ENCODE measurements around the gene EED. TPM values are rescaled to one million over a fixed set of nuclear protein-coding genes. Genes with fewer than 3 reads are reported as not detected.

Gene EED
- total and polyA plus RNA-seq, 2 experiments from 2014 or later, result 15.5 to 23.7 TPM

DNA sequence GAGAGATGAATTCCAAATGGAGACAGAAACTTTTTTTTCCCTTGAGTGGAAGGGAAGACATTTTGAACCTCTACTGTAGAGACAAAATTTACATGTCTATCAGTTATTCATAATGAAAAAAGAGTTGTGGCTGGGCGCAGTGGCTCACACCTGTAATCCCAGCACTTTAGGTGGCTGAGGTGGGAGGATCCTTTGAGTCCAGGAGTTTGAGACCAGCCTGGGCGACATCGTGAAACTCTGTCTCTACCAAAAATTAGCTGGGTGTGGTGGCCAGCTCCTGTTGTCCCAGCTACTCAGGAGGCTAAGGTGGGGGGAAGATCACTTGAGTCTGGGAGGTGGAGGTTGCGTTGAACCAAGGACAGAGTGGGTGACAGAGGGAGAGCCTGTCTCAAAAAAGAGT, 4.1 kb downstream of the EED start:
- Histone ChIP-seq H3K4me2 (no peak overlapping the region), H4K20me1 (ENCODE audit: insufficient read depth, poor library complexity, severe bottlenecking) (peaks cover 38% of the 10 kb centered on the region), H3K9me2 (replicated peaks; ENCODE audit: insufficient read depth) (no peaks in the 10 kb centered on the region), H3K36me3 (replicated peaks; ENCODE audit: insufficient read depth, low read depth) (no peaks in the 10 kb centered on the region), H3K27ac (no peak overlapping the region), H2AFZ (no peak overlapping the region), H3K9me3 (ENCODE audit: low read depth) (no peaks in the 10 kb centered on the region), H3K4me1 (ENCODE audit: insufficient read depth) (peaks cover 22% of the 10 kb centered on the region), H3K4me3 (no peak overlapping the region), H3K27me3 (no peaks in the 10 kb centered on the region), H3K79me2 (peaks cover 83% of the 10 kb centered on the region)
- TF ChIP-seq, protein P1, sequence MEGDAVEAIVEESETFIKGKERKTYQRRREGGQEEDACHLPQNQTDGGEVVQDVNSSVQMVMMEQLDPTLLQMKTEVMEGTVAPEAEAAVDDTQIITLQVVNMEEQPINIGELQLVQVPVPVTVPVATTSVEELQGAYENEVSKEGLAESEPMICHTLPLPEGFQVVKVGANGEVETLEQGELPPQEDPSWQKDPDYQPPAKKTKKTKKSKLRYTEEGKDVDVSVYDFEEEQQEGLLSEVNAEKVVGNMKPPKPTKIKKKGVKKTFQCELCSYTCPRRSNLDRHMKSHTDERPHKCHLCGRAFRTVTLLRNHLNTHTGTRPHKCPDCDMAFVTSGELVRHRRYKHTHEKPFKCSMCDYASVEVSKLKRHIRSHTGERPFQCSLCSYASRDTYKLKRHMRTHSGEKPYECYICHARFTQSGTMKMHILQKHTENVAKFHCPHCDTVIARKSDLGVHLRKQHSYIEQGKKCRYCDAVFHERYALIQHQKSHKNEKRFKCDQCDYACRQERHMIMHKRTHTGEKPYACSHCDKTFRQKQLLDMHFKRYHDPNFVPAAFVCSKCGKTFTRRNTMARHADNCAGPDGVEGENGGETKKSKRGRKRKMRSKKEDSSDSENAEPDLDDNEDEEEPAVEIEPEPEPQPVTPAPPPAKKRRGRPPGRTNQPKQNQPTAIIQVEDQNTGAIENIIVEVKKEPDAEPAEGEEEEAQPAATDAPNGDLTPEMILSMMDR (IDR thresholded peaks at IDR 0.05; ENCODE audit: poor library complexity), result no peak
- TF ChIP-seq EZH2 (IDR thresholded peaks at IDR 0.05; ENCODE audit: borderline replicate concordance) (no peak), EZH2phosphoT487 (IDR thresholded peaks at IDR 0.05; ENCODE audit: low read depth, severe bottlenecking, unreplicated experiment) (no peak)
- WGBS (ENCODE audit: low lambda C conversion rate, missing lambda C conversion rate), result 89% methylated on average over 4 of the region's 4 CpGs
- no peak for DNase-seq (ENCODE audit: low spot score)

DNA sequence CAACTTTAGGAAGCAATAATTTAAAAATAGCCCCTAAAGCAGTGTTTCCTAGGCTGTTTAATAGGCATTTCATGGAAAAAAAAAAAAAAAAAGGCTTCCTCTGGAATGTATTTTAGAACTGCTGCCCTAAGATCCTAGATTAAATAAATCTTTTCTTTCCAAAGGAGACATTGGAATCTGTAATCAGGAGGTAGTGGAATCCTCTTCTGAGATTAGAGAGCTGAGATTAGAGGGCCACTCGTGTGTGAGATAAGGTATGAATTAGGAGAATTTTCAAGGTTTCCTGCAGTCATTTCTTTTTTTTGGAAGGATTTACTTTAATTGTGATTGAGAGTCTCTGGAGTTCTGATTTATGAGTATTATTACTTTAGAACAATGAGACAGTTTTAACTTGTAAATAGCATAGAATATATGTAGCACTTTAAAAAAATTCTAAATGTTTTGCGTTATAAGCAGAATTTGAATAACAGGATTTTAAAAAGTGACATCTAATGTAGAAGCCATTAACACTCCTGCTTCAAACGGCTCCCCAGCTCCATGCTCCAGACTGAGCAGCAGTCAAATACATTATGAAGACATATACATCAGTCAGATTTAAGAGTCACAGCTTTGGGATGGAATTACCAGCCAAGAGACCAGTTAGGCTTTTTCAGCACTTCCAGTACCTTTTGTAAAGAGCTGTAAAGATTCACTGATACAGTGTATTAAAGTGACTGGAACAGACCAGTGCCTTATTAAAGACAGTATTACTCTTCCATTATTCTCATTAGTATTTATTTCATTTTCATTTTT, 5.0 kb downstream of the EED start:
- Histone ChIP-seq H3K4me2 (peak overlapping the region; percentile 36), H4K20me1 (ENCODE audit: insufficient read depth, poor library complexity, severe bottlenecking) (peaks cover 38% of the 10 kb centered on the region), H3K4me3 (no peak overlapping the region), H3K4me1 (ENCODE audit: insufficient read depth) (peaks cover 22% of the 10 kb centered on the region), H3K27me3 (no peaks in the 10 kb centered on the region), H3K27ac (no peak overlapping the region), H3K36me3 (replicated peaks; ENCODE audit: insufficient read depth, low read depth) (no peaks in the 10 kb centered on the region), H2AFZ (no peak overlapping the region), H3K79me2 (peaks cover 92% of the 10 kb centered on the region), H3K9me3 (ENCODE audit: low read depth) (no peaks in the 10 kb centered on the region), H3K9me2 (replicated peaks; ENCODE audit: insufficient read depth) (no peaks in the 10 kb centered on the region)
- no peak for TF ChIP-seq EZH2 (IDR thresholded peaks at IDR 0.05; ENCODE audit: borderline replicate concordance)
- TF ChIP-seq, protein P1 (IDR thresholded peaks at IDR 0.05; ENCODE audit: poor library complexity), result no peak
- no peak for TF ChIP-seq EZH2phosphoT487 (IDR thresholded peaks at IDR 0.05; ENCODE audit: low read depth, severe bottlenecking, unreplicated experiment)
- DNase-seq (ENCODE audit: low spot score), result no peak
- WGBS (ENCODE audit: low lambda C conversion rate, missing lambda C conversion rate), result 40% methylated on average over 3 of the region's 3 CpGs

DNA sequence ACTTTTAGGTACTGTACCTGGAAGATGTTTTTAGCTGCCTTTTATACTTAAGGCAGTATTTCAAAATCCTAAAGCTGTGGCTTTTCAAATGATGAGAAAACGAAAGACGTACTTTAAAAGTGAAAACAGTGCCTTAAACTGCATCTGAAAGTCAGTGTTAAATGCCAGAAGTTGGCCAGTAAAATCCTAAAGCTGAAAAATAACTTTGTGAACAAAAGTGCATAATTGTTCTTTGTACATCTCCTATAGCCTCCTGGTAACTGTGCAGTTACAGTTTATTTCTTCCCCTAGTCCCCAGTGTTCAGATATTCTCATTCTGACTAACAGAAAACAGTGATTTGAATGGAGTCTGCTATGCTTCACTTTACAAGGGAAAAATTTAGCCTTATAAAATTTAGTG, 6.8 kb downstream of the EED start:
- H3K36me3 ChIP-seq (replicated peaks; ENCODE audit: insufficient read depth, low read depth), result no peaks in the 10 kb centered on the region
- H3K27me3 ChIP-seq, result no peaks in the 10 kb centered on the region
- H3K4me3 ChIP-seq, result no peak overlapping the region
- H2AFZ ChIP-seq, result no peak overlapping the region
- peaks cover 21% of the 10 kb centered on the region for H3K4me1 ChIP-seq (ENCODE audit: insufficient read depth)
- peaks cover 30% of the 10 kb centered on the region for H4K20me1 ChIP-seq (ENCODE audit: insufficient read depth, poor library complexity, severe bottlenecking)
- no peak for DNase-seq (ENCODE audit: low spot score)
- 68% methylated on average over 2 of the region's 2 CpGs for WGBS (ENCODE audit: low lambda C conversion rate, missing lambda C conversion rate)
- H3K9me2 ChIP-seq (replicated peaks; ENCODE audit: insufficient read depth), result no peaks in the 10 kb centered on the region
- TF ChIP-seq EZH2phosphoT487 (IDR thresholded peaks at IDR 0.05; ENCODE audit: low read depth, severe bottlenecking, unreplicated experiment), result no peak
- TF ChIP-seq EZH2 (IDR thresholded peaks at IDR 0.05; ENCODE audit: borderline replicate concordance), result no peak
- TF ChIP-seq, protein P1 (IDR thresholded peaks at IDR 0.05; ENCODE audit: poor library complexity), result no peak
- H3K9me3 ChIP-seq (ENCODE audit: low read depth), result no peaks in the 10 kb centered on the region
- H3K4me2 ChIP-seq, result peak overlapping the region; percentile 32
- H3K27ac ChIP-seq, result no peak overlapping the region
- peaks cover 100% of the 10 kb centered on the region for H3K79me2 ChIP-seq

Data from hepatocyte (in vitro differentiated cells).